Ovary (tissue), 9 donors: Measurements from ENCODE around the gene TRIM13. TPM values are rescaled to one million over a fixed set of nuclear protein-coding genes. Genes with fewer than 3 reads are reported as not detected.

Source experiments
- DNase-seq, 5 donors: peaks; one replicate each; pipeline ENCODE4 v3.0.0-alpha.2; 2019 to 2020
- H3K27ac ChIP-seq, 2 donors: fragments of 200-600 bp; one replicate each; pipeline versions ENCODE4 v1.5.1 to v1.8.0; 2019 to 2022
- H3K27me3 ChIP-seq: fragments of 200-600 bp; one replicate; pipeline ENCODE4 v1.8.0; 2022
- H3K36me3 ChIP-seq: fragments of 200-600 bp; sonication (generic); one replicate; pipeline ENCODE4 v1.5.1; 2019
- H3K4me1 ChIP-seq: one replicate; pipeline ENCODE4 v1.8.1; 2013; ENCODE audit warnings: mild to moderate bottlenecking, moderate library complexity; ENCODE audit not compliant: insufficient read depth
- H3K4me3 ChIP-seq: fragments of 200-600 bp; sonication (generic); one replicate; pipeline ENCODE4 v1.5.1; 2017
- H3K9me3 ChIP-seq, 2 donors: fragments of 200-600 bp in 1 of 2; sonication (generic) in 1 of 2; one replicate each; pipeline versions ENCODE4 v1.5.1 to v1.8.1; 2013 to 2019; ENCODE audit warnings: mild to moderate bottlenecking in 1 of 2, moderate library complexity in 1 of 2
- EP300 ChIP-seq: sonication (generic); formaldehyde crosslinking; IDR thresholded peaks from one replicate; pipeline ENCODE4 v1.6.1; 2017; ENCODE audit warnings: antibody characterized with exemption
- POLR2A ChIP-seq: fragments of 450-650 bp; IDR thresholded peaks from one replicate; pipeline ENCODE4 v1.6.1; 2017; ENCODE audit warnings: antibody characterized with exemption, mild to moderate bottlenecking, moderate library complexity
- WGBS, 3 donors: extraction: QIAGEN DNeasy Blood & Tissue Kit in 1 of 3; methylation state at CpG; one replicate each; pipeline versions ENCODE4 v1.1.5 to v1.1.7; 2013 to 2017; 5-methylcytosine and 5-hydroxymethylcytosine counted together
- intact Hi-C, 4 donors: fragments of 100-400 bp; cut with DNase I; formaldehyde crosslinking; loops; one replicate each; pipeline versions ENCODE4 v1.11.0 to v1.15.1; 2022 to 2023
- polyA plus RNA-seq, 2 donors: library from polyadenylated mRNA; stranded (reverse); fragments of 200-250 nt in 1 of 2; fragments of 350-450 nt in 1 of 2; fragmentation: Illumina TruSeq in 1 of 2; extraction: RNeasy Lipid Tissue Mini Kit (QIAGEN cat#74804) in 1 of 2; gene quantifications; one replicate each; pipeline ENCODE4 v1.2.3, GENCODE V29; 2013 to 2014
- total RNA-seq, 7 donors: library from RNA; depleted of rRNA in 2 of 7; stranded (reverse); fragments of >200 nt in 2 of 7; fragmentation: NEBNext Ultra II Directional in 3 of 7; extraction: Animal tissue kit (Norgen Biotek cat#: 25700) in 3 of 7; gene quantifications; one replicate each; pipeline versions ENCODE4 v1.1.0 to v1.2.4, GENCODE V29; 2016 to 2023
- TF ChIP-seq, protein P1 (sequence below), 3 donors: fragments of 450-650 bp in 2 of 3; fragments of 200-600 bp in 1 of 3; IDR thresholded peaks; one replicate each; pipeline versions ENCODE4 v1.5.1 to v1.8.0; 2016 to 2022; ENCODE audit warnings: antibody characterized with exemption in 3 of 3, mild to moderate bottlenecking in 1 of 3
- donor health status: DM: no; HTN: no; CAD: no; lungs with moderate emphysema.
- donor health status: DM: no; HTN: no; CAD: no.
- donor health status: Bipolar disorder and iron deficiency.
- donor health status: DM: yes; HTN: yes; CAD: no.
- donor health status: DM: no; HTN: no; CAD: no.
- donor health status: DM: yes; HTN: yes; CAD: no.

The TRIM13 gene
- total and polyA plus RNA-seq, 9 donors, result 14.5 to 27.9 (median 24.9) TPM

DNA sequence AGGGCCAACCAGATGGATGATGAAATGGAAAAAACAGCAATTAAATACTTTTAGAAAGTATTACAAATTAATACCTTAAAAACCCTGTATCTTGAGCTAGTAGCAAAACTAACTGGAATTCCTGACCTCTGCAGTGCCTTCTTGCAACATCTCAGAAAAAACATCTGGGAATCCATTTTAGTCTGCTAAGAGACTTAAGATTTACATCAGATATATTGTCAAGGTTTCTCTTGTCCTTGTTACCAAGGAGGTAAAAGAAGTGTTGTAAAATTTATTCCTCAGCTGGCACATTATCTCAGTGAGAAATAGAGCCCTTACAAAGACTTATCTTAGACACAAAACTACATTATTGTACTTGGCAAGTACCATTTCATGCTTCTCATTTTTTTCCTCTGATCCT lies 36.9 kb downstream of the TRIM13 start:
- no peak overlapping the region for H3K27ac ChIP-seq
- no peak for TF ChIP-seq POLR2A
- TF ChIP-seq, protein P1, sequence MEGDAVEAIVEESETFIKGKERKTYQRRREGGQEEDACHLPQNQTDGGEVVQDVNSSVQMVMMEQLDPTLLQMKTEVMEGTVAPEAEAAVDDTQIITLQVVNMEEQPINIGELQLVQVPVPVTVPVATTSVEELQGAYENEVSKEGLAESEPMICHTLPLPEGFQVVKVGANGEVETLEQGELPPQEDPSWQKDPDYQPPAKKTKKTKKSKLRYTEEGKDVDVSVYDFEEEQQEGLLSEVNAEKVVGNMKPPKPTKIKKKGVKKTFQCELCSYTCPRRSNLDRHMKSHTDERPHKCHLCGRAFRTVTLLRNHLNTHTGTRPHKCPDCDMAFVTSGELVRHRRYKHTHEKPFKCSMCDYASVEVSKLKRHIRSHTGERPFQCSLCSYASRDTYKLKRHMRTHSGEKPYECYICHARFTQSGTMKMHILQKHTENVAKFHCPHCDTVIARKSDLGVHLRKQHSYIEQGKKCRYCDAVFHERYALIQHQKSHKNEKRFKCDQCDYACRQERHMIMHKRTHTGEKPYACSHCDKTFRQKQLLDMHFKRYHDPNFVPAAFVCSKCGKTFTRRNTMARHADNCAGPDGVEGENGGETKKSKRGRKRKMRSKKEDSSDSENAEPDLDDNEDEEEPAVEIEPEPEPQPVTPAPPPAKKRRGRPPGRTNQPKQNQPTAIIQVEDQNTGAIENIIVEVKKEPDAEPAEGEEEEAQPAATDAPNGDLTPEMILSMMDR (IDR thresholded peaks at IDR 0.05), result no peak
- no peak for TF ChIP-seq EP300
- no peak for DNase-seq
- H3K4me3 ChIP-seq, result no peak overlapping the region
- no peaks in the 10 kb centered on the region for H3K27me3 ChIP-seq
- intact Hi-C loops, result no loop called here
- no peaks in the 10 kb centered on the region for H3K36me3 ChIP-seq
- H3K9me3 ChIP-seq, result no peaks in the 10 kb centered on the region
- no peaks in the 10 kb centered on the region for H3K4me1 ChIP-seq

DNA sequence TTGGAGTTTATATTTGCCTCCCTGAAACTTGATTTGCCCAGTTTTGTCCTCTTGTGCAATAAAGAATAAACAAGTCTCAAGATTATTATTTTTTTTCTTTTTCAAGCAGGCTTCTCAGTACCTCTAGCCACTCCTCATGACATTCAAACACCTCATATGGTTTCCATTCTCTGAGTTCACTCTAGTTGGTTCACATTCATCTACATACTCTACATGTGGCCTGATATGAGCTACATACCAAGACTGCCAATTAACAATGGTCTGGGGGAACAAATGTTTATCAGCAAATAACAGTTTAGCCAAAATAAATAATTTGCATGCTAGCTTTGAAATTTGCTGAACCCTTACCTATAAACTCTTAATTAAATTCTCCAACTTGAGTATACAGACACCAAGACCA lies 40.9 kb downstream of the TRIM13 start:
- intact Hi-C loops, result no loop called here
- Histone ChIP-seq H3K36me3 (no peaks in the 10 kb centered on the region), H3K27ac (no peak overlapping the region), H3K4me1 (no peaks in the 10 kb centered on the region), H3K27me3 (no peaks in the 10 kb centered on the region), H3K4me3 (no peak overlapping the region), H3K9me3 (no peaks in the 10 kb centered on the region)
- TF ChIP-seq, protein P1 (IDR thresholded peaks at IDR 0.05), result no peak
- DNase-seq, result no peak

DNA sequence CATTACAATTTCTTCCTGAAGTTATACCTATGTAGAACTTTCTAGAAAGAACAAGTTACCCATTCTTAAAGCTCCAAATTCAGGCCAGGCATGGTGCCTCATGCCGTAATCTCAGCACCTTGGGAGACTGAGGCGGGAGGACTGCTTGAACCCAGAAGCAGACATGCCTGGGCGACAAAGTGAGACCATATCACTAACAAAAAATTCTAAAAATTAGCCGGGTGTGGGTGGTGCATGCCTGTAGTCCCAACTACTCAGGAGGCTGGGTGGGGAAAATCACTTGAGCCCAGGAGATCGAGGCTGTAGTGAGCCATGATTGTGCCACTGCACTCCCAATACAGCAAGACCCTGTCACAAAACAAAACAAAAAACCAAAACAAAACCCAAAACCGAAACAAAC lies 41.4 kb downstream of the TRIM13 start:
- intact Hi-C loops, result no loop called here
- no peak for DNase-seq
- H3K4me3 ChIP-seq, result no peak overlapping the region
- no peaks in the 10 kb centered on the region for H3K36me3 ChIP-seq
- H3K4me1 ChIP-seq, result no peaks in the 10 kb centered on the region
- no peak overlapping the region for H3K27ac ChIP-seq
- H3K9me3 ChIP-seq, result no peaks in the 10 kb centered on the region
- 92 to 96% (median 93%) methylated on average over 6 of the region's 6 CpGs for WGBS, 3 donors
- no peaks in the 10 kb centered on the region for H3K27me3 ChIP-seq
- TF ChIP-seq EP300 (no peak), POLR2A (no peak)
- TF ChIP-seq, protein P1 (IDR thresholded peaks at IDR 0.05), result no peak

DNA sequence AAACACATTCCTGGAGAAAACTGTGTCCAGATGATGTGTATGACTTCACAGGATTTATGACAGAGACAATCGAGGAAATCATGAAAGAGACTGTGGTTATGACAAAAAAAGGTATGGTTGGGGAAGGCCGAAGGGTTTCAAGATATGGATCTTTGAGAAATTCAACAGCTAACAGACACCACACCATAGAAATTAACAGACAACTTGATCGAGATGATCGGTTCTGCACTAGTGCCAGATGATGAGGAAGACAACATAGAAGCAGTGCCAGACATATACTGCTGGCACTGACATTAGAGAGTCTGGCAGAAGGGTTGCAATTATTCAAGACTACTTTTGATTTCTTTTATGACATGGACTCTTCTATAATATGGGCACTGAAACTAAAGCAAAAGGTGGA lies 55.6 kb downstream of the TRIM13 start:
- WGBS, 3 donors, result 93 to 95% (median 94%) methylated on average over 4 of the region's 4 CpGs

More for the DNA sequence above, 55.6 kb downstream of the TRIM13 start:
- TF ChIP-seq, protein P1 (IDR thresholded peaks at IDR 0.05), result no peak
- TF ChIP-seq POLR2A (no peak), EP300 (no peak)
- Histone ChIP-seq H3K27ac (no peak overlapping the region), H3K4me1 (no peaks in the 10 kb centered on the region), H3K9me3 (no peaks in the 10 kb centered on the region), H3K36me3 (no peaks in the 10 kb centered on the region), H3K27me3 (no peaks in the 10 kb centered on the region), H3K4me3 (no peak overlapping the region)
- DNase-seq, result no peak
- intact Hi-C loops, result no loop called here
